Measurements from ENCODE around the gene PCSK2. TPM values are rescaled to one million over a fixed set of nuclear protein-coding genes. Genes with fewer than 3 reads are reported as not detected.
A peak's percentile ranks its signal among the peaks of the same experiment; 100 is the strongest.

Gene PCSK2
- total RNA-seq, 1 experiment from 2014 or later: 245 TPM

DNA sequence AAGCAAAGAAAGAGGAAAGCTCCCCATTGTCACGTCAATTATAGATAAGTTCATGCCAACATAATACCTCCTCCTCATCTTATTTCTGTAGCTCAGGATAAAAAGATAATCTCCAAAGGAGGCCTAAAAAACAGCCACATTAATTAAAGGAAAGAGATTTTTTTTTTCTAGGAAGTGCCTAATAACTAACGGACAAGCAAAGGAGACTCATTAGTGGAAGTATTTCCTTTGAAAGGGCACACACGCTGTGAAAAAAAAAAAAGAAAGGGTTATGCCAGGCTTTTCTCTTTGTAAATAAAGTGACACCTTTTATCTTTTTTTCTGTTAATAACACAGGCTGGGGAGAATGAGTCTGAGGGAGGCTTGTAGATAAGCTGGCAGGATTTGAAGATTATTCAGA, 55.7 kb downstream of the PCSK2 start:
- intact Hi-C loops (cut with micrococcal nuclease; ENCODE audit: unreplicated experiment): loop anchor here (2.0 to 10.0 kb wide), 2 partner anchors 62 to 478 kb away; no protein-coding TSS in a partner anchor
- H3K27ac ChIP-seq (ENCODE audit: low read depth, low read length, poor library complexity, severe bottlenecking): peak overlapping the region; percentile 26
- no peaks in the 10 kb centered on the region for H3K36me3 ChIP-seq (ENCODE audit: insufficient read depth, low read length, poor library complexity, severe bottlenecking)
- POLR2A ChIA-PET (ENCODE audit: low non-redundant PET): interaction anchor here (0.6 to 0.7 kb wide), 2 partner anchors 106 to 766 kb away, joined by 5 to 7 read pairs; no protein-coding TSS in a partner anchor
- TF ChIP-seq EZH2 (IDR thresholded peaks at IDR 0.05; ENCODE audit: borderline replicate concordance, low read depth, low read length, poor library complexity, severe bottlenecking) (no peak), CTCF (conservative IDR thresholded peaks at IDR 0.05; ENCODE audit: low read depth, low read length) (no peak)
- no TSS peak for BruUV-seq (replicated peaks)
- CTCF ChIA-PET: interaction anchor here (0.8 to 1.4 kb wide), 4 partner anchors 11 to 481 kb away, joined by 3 to 4 read pairs (median 3); no protein-coding TSS in a partner anchor
- peaks cover 60% of the 10 kb centered on the region for H3K4me1 ChIP-seq (ENCODE audit: insufficient read depth, low read length, poor library complexity, severe bottlenecking)
- H3K9me3 ChIP-seq (ENCODE audit: low read depth, low read length, poor library complexity, severe bottlenecking): no peaks in the 10 kb centered on the region
- no peak overlapping the region for H3K4me3 ChIP-seq (ENCODE audit: low read depth, low read length, poor library complexity, severe bottlenecking)
- peak; percentile 86 for DNase-seq (ENCODE audit: low spot score)
- H3K27me3 ChIP-seq (replicated peaks; ENCODE audit: insufficient read depth, low read depth, low read length, poor library complexity): no peaks in the 10 kb centered on the region

DNA sequence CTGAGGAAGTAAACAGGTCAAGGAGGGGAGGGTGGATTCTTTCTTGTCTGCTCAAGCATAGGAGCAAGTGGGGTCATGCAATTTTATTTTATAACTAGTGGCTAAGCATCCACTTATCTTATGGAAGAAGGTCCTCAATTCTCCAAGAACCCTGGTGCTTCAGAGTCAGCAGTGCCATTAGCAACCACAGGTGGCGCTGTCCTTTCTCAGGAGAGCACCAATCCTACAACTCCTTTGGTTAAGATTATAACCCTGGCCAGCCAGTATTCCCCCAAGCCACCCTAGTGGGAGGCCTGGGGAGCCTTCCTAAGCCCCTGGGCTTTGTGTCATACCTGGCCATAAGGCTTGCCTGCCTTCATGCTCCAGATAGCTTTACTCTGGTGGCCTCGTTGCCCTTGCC, 60.7 kb downstream of the PCSK2 start:
- DNase-seq (ENCODE audit: low spot score): no peak
- BruUV-seq (replicated peaks): no TSS peak
- no peaks in the 10 kb centered on the region for H3K9me3 ChIP-seq (ENCODE audit: low read depth, low read length, poor library complexity, severe bottlenecking)
- H3K4me3 ChIP-seq (ENCODE audit: low read depth, low read length, poor library complexity, severe bottlenecking): no peak overlapping the region
- H3K27ac ChIP-seq (ENCODE audit: low read depth, low read length, poor library complexity, severe bottlenecking): no peak overlapping the region
- peaks cover 8% of the 10 kb centered on the region for H3K36me3 ChIP-seq (ENCODE audit: insufficient read depth, low read length, poor library complexity, severe bottlenecking)
- ChIA-PET POLR2A (ENCODE audit: low non-redundant PET) (interaction anchor here (0.7 kb wide), 1 partner anchor 1924 kb away, joined by 3 read pairs; no protein-coding TSS in a partner anchor), CTCF (no interaction called here)
- peaks cover 63% of the 10 kb centered on the region for H3K4me1 ChIP-seq (ENCODE audit: insufficient read depth, low read length, poor library complexity, severe bottlenecking)
- intact Hi-C loops (cut with micrococcal nuclease; ENCODE audit: unreplicated experiment): loop anchor here (10.0 kb wide), 1 partner anchor 483 kb away; no protein-coding TSS in a partner anchor
- no peak for TF ChIP-seq EZH2 (IDR thresholded peaks at IDR 0.05; ENCODE audit: borderline replicate concordance, low read depth, low read length, poor library complexity, severe bottlenecking)
- TF ChIP-seq CTCF (conservative IDR thresholded peaks at IDR 0.05; ENCODE audit: low read depth, low read length): peak; percentile 58
- no peaks in the 10 kb centered on the region for H3K27me3 ChIP-seq (replicated peaks; ENCODE audit: insufficient read depth, low read depth, low read length, poor library complexity)

DNA sequence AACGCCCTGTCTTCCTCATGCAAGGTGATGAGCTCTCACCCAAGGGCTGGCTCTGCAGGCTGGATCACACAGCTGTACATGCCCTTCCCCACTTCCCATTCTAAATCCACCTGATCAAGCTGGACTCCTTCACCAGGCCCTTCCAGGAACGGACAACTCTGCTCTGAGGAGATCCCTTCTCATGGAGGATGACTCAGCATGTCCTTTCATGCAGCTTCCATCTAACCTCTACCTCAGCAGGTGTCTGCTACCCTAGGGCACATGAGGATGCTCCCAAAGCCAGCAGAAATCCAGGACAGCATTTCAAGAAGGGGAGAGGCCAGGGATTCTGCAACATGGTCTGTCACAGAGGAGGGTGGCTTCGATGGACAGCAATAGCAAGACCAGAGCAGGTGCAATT, 61.2 kb downstream of the PCSK2 start:
- no peaks in the 10 kb centered on the region for H3K9me3 ChIP-seq (ENCODE audit: low read depth, low read length, poor library complexity, severe bottlenecking)
- no peak for TF ChIP-seq EZH2 (IDR thresholded peaks at IDR 0.05; ENCODE audit: borderline replicate concordance, low read depth, low read length, poor library complexity, severe bottlenecking)
- TF ChIP-seq CTCF (conservative IDR thresholded peaks at IDR 0.05; ENCODE audit: low read depth, low read length): no peak
- intact Hi-C loops (cut with micrococcal nuclease; ENCODE audit: unreplicated experiment): loop anchor here (10.0 kb wide), 1 partner anchor 483 kb away; no protein-coding TSS in a partner anchor
- H3K4me1 ChIP-seq (ENCODE audit: insufficient read depth, low read length, poor library complexity, severe bottlenecking): peaks cover 58% of the 10 kb centered on the region
- CTCF ChIA-PET: no interaction called here
- no peak overlapping the region for H3K4me3 ChIP-seq (ENCODE audit: low read depth, low read length, poor library complexity, severe bottlenecking)
- POLR2A ChIA-PET (ENCODE audit: low non-redundant PET): interaction anchor here (0.7 kb wide), 1 partner anchor 1923 kb away, joined by 3 read pairs; no protein-coding TSS in a partner anchor
- no TSS peak for BruUV-seq (replicated peaks)
- no peak for DNase-seq (ENCODE audit: low spot score)
- no peak overlapping the region for H3K27ac ChIP-seq (ENCODE audit: low read depth, low read length, poor library complexity, severe bottlenecking)
- H3K27me3 ChIP-seq (replicated peaks; ENCODE audit: insufficient read depth, low read depth, low read length, poor library complexity): no peaks in the 10 kb centered on the region
- peaks cover 8% of the 10 kb centered on the region for H3K36me3 ChIP-seq (ENCODE audit: insufficient read depth, low read length, poor library complexity, severe bottlenecking)

All from A673 (cell line).